ENCODE results near the gene SUN3.

DNA sequence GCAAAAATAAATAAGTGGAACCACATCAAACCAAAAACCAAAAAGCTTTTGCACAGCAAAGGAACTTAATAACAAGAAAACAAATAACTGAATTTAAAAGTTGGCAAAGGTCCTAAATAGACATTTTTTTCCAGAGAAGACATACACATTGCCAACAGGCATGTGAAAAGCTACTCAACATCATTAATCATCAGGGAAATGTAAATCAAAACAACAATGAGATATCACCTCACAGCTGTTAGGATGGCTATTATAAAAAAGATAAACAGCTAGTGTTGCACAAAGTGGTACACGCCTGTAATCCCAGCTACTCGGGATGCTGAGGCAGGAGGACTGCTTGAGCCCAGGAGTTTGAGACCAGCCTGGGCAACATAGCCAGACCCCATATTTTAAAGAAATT lies 2.2 kb upstream of the SUN3 start:
- TF ChIP-seq CSRNP2 (CRISPR knock-in tag; conservative IDR thresholded peaks at IDR 0.05; ENCODE audit: low read depth), result no peak
- TF ChIP-seq KDM1A (CRISPR knock-in tag; IDR thresholded peaks at IDR 0.05), result no peak
- no peak for TF ChIP-seq CEBPB (IDR thresholded peaks at IDR 0.05; ENCODE audit: borderline replicate concordance, low read depth, low read length)
- TF ChIP-seq CENPX (CRISPR knock-in tag; IDR thresholded peaks at IDR 0.05), result no peak
- TF ChIP-seq JUND (CRISPR knock-in tag; IDR thresholded peaks at IDR 0.05), result no peak
- no peak for TF ChIP-seq YY1 (IDR thresholded peaks at IDR 0.05; ENCODE audit: insufficient read depth, insufficient replicate concordance, low read depth, low read length)
- TF ChIP-seq ZNF891 (CRISPR knock-in tag; IDR thresholded peaks at IDR 0.05), result no peak
- no peak for TF ChIP-seq KDM5B (CRISPR knock-in tag; IDR thresholded peaks at IDR 0.05; ENCODE audit: borderline replicate concordance)
- no peak for TF ChIP-seq ELF4 (CRISPR knock-in tag; IDR thresholded peaks at IDR 0.05; ENCODE audit: borderline replicate concordance)

All from HepG2 (cell line).